HEK293 (cell line): ENCODE data around the gene ASPSCR1.

ENCODE experiments used
- CTCF ChIA-PET: fragments of 350-600 bp; formaldehyde crosslinking; extraction: SDS; loops from one replicate; lab custom pipeline; 2021; ENCODE audit warnings: antibody characterized with exemption; lab: Yijun Ruan, JAX
- POLR2A ChIA-PET: fragments of 300-600 bp; formaldehyde crosslinking; extraction: SDS; loops from one replicate; lab custom pipeline; 2020; ENCODE audit warnings: antibody characterized with exemption, inconsistent platforms; lab: Yijun Ruan, JAX
- H3K27ac ChIP-seq: fragments of 200-500 bp; sonication (Bioruptor generic); 2 replicates; pipeline ENCODE4 v1.5.1; 2014; ENCODE audit warnings: low read depth, low read length, control low read depth, inconsistent platforms; ENCODE audit errors: extremely low read depth
- H3K36me3 ChIP-seq, 2 experiments: fragments of 200-500 bp in 1 of 2; sonication (Bioruptor generic) in 1 of 2; 1 replicate in 1 of 2; 2 replicates in 1 of 2; pipeline ENCODE4 v1.5.1; 2014 to 2017; ENCODE audit warnings: inconsistent platforms in 2 of 2, low read length in 2 of 2; ENCODE audit not compliant: control insufficient read depth in 2 of 2, insufficient read depth in 1 of 2
- H3K4me1 ChIP-seq: fragments of 200-500 bp; sonication (Bioruptor generic); 2 replicates; pipeline ENCODE4 v1.5.1; 2014; ENCODE audit warnings: mild to moderate bottlenecking, low read length, inconsistent platforms; ENCODE audit not compliant: control insufficient read depth, insufficient read depth
- H3K4me3 ChIP-seq: 2 replicates; pipeline ENCODE4 v1.5.1; 2011; ENCODE audit warnings: low read depth, mild to moderate bottlenecking, control low read depth, low read length, moderate library complexity
- H3K9me3 ChIP-seq: fragments of 200-500 bp; sonication (Bioruptor generic); 2 replicates; pipeline ENCODE4 v1.5.1; 2014; ENCODE audit warnings: low read depth, low read length, inconsistent platforms; ENCODE audit not compliant: control insufficient read depth, insufficient read depth
- GLIS1 ChIP-seq: fragments of 450-650 bp; formaldehyde crosslinking; IDR thresholded peaks from 2 replicates; pipeline ENCODE4 v1.5.1; 2016; ENCODE audit warnings: missing biosample characterization, missing genetic modification characterization
- KLF16 ChIP-seq: fragments of 450-650 bp; formaldehyde crosslinking; IDR thresholded peaks from 2 replicates; pipeline ENCODE4 v1.5.1; 2017; ENCODE audit warnings: missing biosample characterization, missing genetic modification characterization
- KLF9 ChIP-seq: fragments of 450-650 bp; formaldehyde crosslinking; IDR thresholded peaks from 2 replicates; pipeline ENCODE4 v1.5.1; 2016; ENCODE audit warnings: missing biosample characterization, missing genetic modification characterization, low read depth
- MYNN ChIP-seq: fragments of 450-650 bp; formaldehyde crosslinking; IDR thresholded peaks from 2 replicates; pipeline ENCODE4 v1.5.1; 2016; ENCODE audit warnings: missing biosample characterization, missing genetic modification characterization, borderline replicate concordance
- ZBTB20 ChIP-seq: fragments of 450-650 bp; formaldehyde crosslinking; IDR thresholded peaks from 2 replicates; pipeline ENCODE4 v1.5.1; 2016; ENCODE audit warnings: missing biosample characterization, missing genetic modification characterization
- ZFP3 ChIP-seq: fragments of 450-650 bp; formaldehyde crosslinking; IDR thresholded peaks from 2 replicates; pipeline ENCODE4 v1.5.1; 2016; ENCODE audit warnings: low read depth, missing biosample characterization, missing genetic modification characterization
- ZIC2 ChIP-seq: fragments of 450-650 bp; formaldehyde crosslinking; IDR thresholded peaks from 2 replicates; pipeline ENCODE4 v1.5.1; 2016; ENCODE audit warnings: missing biosample characterization, missing genetic modification characterization
- ZNF10 ChIP-seq: fragments of 450-650 bp; formaldehyde crosslinking; IDR thresholded peaks from 2 replicates; pipeline ENCODE4 v1.5.1; 2017; ENCODE audit warnings: missing biosample characterization, missing genetic modification characterization
- ZNF23 ChIP-seq: fragments of 450-650 bp; formaldehyde crosslinking; IDR thresholded peaks from 2 replicates; pipeline ENCODE4 v1.5.1; 2016; ENCODE audit warnings: missing biosample characterization, missing genetic modification characterization, borderline replicate concordance
- ZNF423 ChIP-seq: fragments of 450-650 bp; formaldehyde crosslinking; IDR thresholded peaks from 2 replicates; pipeline ENCODE4 v1.5.1; 2016; ENCODE audit warnings: missing biosample characterization, missing genetic modification characterization
- ZNF600 ChIP-seq: fragments of 450-650 bp; formaldehyde crosslinking; IDR thresholded peaks from 2 replicates; pipeline ENCODE4 v1.5.1; 2016; ENCODE audit warnings: missing biosample characterization, missing genetic modification characterization
- ZNF660 ChIP-seq: fragments of 450-650 bp; IDR thresholded peaks from 2 replicates; pipeline ENCODE4 v1.5.1; 2018; ENCODE audit warnings: missing biosample characterization, mild to moderate bottlenecking, missing genetic modification characterization
- ZNF747 ChIP-seq: fragments of 450-650 bp; formaldehyde crosslinking; IDR thresholded peaks from 2 replicates; pipeline ENCODE4 v1.5.1; 2016; ENCODE audit warnings: missing biosample characterization, missing genetic modification characterization
- TF ChIP-seq, protein P1 (sequence below): fragments of 450-650 bp; formaldehyde crosslinking; IDR thresholded peaks from 2 replicates; pipeline ENCODE4 v1.5.1; 2016; ENCODE audit warnings: missing biosample characterization, missing genetic modification characterization, low read depth
- TF ChIP-seq, protein P2 (sequence below): fragments of 450-650 bp; formaldehyde crosslinking; IDR thresholded peaks from 2 replicates; pipeline ENCODE4 v1.5.1; 2016; ENCODE audit warnings: missing biosample characterization, missing genetic modification characterization, borderline replicate concordance
- TF ChIP-seq, protein P3 (sequence below): fragments of 450-650 bp; formaldehyde crosslinking; conservative IDR thresholded peaks from 2 replicates; pipeline ENCODE4 v1.5.1; 2016; ENCODE audit warnings: low read depth, missing biosample characterization, missing genetic modification characterization
- TF ChIP-seq, protein P4 (sequence below): fragments of 450-650 bp; formaldehyde crosslinking; IDR thresholded peaks from 2 replicates; pipeline ENCODE4 v1.5.1; 2017; ENCODE audit warnings: missing biosample characterization, missing genetic modification characterization
- TF ChIP-seq, protein P5 (sequence below): fragments of 450-650 bp; formaldehyde crosslinking; IDR thresholded peaks from 2 replicates; pipeline ENCODE4 v1.5.1; 2016; ENCODE audit warnings: missing biosample characterization, missing genetic modification characterization

Gene ASPSCR1

DNA sequence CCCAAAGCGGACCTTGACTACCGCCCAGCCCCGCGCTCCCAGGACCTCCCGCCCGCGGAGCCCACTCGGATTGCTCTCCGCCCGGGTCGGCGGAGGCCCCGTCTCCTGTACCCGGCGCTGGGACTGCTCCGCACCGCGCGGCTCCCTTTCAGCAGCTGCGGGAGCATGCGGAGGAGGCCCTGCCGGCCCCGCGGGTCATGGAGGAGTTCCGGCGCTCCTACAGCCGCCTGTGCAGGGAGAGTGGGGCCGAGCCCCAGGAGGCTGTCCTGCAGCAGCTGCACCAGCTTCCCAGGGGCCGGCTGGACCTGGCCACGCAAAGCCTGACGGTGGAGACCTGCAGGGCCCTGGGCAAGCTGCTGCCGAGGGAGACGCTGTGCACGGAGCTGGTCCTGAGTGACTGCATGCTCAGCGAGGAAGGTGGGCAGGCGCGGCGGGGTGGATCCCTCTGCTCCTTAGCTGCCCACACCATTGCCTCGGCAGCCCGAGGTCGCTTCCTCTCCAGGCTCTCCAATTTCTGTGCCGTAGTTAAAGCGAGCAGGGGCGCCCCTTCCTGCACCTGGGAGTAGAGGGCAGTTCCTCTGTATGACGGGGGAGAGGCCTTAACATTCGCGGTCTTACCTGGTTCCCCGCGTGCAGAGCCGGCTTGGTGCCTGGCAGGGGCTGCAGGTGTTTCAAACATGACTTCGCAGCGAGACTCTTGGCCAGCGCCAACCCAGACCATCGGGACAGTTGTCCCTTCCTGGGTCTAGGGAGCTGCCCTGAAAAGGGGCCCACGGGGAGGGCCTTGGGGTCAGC lies 46.2 kb downstream of the ASPSCR1 start:
- ChIA-PET CTCF (interaction anchor here (0.6 to 7.6 kb wide), 6 partner anchors 14 to 1053 kb away, joined by 3 to 105 read pairs (median 4); partner anchors contain the start of genes DCXR and NOTUM), POLR2A (interaction anchor here (0.7 to 5.1 kb wide), 22 partner anchors 7 to 321 kb away, joined by 3 to 61 read pairs (median 6); partner anchors contain the start of genes DCXR, FASN, MRPL12 and NPB)
- Histone ChIP-seq H3K9me3 (no peaks in the 10 kb centered on the region), H3K4me1 (peaks cover 11% of the 10 kb centered on the region), H3K27ac (peak overlapping the region; percentile 94), H3K36me3 (peaks cover 0 to 54% of the 10 kb centered on the region in 2 experiments; a peak in 2 of 3 replicates), H3K4me3 (peak overlapping the region; percentile 78)
- no peak for TF ChIP-seq ZNF423 (tag by site-specific recombination)
- TF ChIP-seq, protein P1, sequence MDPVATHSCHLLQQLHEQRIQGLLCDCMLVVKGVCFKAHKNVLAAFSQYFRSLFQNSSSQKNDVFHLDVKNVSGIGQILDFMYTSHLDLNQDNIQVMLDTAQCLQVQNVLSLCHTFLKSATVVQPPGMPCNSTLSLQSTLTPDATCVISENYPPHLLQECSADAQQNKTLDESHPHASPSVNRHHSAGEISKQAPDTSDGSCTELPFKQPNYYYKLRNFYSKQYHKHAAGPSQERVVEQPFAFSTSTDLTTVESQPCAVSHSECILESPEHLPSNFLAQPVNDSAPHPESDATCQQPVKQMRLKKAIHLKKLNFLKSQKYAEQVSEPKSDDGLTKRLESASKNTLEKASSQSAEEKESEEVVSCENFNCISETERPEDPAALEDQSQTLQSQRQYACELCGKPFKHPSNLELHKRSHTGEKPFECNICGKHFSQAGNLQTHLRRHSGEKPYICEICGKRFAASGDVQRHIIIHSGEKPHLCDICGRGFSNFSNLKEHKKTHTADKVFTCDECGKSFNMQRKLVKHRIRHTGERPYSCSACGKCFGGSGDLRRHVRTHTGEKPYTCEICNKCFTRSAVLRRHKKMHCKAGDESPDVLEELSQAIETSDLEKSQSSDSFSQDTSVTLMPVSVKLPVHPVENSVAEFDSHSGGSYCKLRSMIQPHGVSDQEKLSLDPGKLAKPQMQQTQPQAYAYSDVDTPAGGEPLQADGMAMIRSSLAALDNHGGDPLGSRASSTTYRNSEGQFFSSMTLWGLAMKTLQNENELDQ = no peak
- TF ChIP-seq, protein P2, sequence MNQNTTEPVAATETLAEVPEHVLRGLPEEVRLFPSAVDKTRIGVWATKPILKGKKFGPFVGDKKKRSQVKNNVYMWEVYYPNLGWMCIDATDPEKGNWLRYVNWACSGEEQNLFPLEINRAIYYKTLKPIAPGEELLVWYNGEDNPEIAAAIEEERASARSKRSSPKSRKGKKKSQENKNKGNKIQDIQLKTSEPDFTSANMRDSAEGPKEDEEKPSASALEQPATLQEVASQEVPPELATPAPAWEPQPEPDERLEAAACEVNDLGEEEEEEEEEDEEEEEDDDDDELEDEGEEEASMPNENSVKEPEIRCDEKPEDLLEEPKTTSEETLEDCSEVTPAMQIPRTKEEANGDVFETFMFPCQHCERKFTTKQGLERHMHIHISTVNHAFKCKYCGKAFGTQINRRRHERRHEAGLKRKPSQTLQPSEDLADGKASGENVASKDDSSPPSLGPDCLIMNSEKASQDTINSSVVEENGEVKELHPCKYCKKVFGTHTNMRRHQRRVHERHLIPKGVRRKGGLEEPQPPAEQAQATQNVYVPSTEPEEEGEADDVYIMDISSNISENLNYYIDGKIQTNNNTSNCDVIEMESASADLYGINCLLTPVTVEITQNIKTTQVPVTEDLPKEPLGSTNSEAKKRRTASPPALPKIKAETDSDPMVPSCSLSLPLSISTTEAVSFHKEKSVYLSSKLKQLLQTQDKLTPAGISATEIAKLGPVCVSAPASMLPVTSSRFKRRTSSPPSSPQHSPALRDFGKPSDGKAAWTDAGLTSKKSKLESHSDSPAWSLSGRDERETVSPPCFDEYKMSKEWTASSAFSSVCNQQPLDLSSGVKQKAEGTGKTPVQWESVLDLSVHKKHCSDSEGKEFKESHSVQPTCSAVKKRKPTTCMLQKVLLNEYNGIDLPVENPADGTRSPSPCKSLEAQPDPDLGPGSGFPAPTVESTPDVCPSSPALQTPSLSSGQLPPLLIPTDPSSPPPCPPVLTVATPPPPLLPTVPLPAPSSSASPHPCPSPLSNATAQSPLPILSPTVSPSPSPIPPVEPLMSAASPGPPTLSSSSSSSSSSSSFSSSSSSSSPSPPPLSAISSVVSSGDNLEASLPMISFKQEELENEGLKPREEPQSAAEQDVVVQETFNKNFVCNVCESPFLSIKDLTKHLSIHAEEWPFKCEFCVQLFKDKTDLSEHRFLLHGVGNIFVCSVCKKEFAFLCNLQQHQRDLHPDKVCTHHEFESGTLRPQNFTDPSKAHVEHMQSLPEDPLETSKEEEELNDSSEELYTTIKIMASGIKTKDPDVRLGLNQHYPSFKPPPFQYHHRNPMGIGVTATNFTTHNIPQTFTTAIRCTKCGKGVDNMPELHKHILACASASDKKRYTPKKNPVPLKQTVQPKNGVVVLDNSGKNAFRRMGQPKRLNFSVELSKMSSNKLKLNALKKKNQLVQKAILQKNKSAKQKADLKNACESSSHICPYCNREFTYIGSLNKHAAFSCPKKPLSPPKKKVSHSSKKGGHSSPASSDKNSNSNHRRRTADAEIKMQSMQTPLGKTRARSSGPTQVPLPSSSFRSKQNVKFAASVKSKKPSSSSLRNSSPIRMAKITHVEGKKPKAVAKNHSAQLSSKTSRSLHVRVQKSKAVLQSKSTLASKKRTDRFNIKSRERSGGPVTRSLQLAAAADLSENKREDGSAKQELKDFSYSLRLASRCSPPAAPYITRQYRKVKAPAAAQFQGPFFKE (tag by site-specific recombination) = no peak
- TF ChIP-seq, protein P3, sequence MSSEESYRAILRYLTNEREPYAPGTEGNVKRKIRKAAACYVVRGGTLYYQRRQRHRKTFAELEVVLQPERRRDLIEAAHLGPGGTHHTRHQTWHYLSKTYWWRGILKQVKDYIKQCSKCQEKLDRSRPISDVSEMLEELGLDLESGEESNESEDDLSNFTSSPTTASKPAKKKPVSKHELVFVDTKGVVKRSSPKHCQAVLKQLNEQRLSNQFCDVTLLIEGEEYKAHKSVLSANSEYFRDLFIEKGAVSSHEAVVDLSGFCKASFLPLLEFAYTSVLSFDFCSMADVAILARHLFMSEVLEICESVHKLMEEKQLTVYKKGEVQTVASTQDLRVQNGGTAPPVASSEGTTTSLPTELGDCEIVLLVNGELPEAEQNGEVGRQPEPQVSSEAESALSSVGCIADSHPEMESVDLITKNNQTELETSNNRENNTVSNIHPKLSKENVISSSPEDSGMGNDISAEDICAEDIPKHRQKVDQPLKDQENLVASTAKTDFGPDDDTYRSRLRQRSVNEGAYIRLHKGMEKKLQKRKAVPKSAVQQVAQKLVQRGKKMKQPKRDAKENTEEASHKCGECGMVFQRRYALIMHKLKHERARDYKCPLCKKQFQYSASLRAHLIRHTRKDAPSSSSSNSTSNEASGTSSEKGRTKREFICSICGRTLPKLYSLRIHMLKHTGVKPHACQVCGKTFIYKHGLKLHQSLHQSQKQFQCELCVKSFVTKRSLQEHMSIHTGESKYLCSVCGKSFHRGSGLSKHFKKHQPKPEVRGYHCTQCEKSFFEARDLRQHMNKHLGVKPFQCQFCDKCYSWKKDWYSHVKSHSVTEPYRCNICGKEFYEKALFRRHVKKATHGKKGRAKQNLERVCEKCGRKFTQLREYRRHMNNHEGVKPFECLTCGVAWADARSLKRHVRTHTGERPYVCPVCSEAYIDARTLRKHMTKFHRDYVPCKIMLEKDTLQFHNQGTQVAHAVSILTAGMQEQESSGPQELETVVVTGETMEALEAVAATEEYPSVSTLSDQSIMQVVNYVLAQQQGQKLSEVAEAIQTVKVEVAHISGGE (tag by site-specific recombination) = peak; percentile 49
- no peak for TF ChIP-seq ZNF660 (tag by site-specific recombination)
- TF ChIP-seq KLF9 (tag by site-specific recombination) = no peak
- no peak for TF ChIP-seq ZFP3 (tag by site-specific recombination)
- TF ChIP-seq, protein P4, sequence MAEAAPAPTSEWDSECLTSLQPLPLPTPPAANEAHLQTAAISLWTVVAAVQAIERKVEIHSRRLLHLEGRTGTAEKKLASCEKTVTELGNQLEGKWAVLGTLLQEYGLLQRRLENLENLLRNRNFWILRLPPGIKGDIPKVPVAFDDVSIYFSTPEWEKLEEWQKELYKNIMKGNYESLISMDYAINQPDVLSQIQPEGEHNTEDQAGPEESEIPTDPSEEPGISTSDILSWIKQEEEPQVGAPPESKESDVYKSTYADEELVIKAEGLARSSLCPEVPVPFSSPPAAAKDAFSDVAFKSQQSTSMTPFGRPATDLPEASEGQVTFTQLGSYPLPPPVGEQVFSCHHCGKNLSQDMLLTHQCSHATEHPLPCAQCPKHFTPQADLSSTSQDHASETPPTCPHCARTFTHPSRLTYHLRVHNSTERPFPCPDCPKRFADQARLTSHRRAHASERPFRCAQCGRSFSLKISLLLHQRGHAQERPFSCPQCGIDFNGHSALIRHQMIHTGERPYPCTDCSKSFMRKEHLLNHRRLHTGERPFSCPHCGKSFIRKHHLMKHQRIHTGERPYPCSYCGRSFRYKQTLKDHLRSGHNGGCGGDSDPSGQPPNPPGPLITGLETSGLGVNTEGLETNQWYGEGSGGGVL (tag by site-specific recombination) = no peak
- peak; percentile 34; the same call in 1 of the 2 replicates for TF ChIP-seq KLF16 (tag by site-specific recombination)
- peak; percentile 42; the same call in 1 of the 2 replicates for TF ChIP-seq MYNN
- no peak for TF ChIP-seq ZNF23 (tag by site-specific recombination)
- TF ChIP-seq GLIS1 (tag by site-specific recombination) = peak; percentile 7
- TF ChIP-seq, protein P5, sequence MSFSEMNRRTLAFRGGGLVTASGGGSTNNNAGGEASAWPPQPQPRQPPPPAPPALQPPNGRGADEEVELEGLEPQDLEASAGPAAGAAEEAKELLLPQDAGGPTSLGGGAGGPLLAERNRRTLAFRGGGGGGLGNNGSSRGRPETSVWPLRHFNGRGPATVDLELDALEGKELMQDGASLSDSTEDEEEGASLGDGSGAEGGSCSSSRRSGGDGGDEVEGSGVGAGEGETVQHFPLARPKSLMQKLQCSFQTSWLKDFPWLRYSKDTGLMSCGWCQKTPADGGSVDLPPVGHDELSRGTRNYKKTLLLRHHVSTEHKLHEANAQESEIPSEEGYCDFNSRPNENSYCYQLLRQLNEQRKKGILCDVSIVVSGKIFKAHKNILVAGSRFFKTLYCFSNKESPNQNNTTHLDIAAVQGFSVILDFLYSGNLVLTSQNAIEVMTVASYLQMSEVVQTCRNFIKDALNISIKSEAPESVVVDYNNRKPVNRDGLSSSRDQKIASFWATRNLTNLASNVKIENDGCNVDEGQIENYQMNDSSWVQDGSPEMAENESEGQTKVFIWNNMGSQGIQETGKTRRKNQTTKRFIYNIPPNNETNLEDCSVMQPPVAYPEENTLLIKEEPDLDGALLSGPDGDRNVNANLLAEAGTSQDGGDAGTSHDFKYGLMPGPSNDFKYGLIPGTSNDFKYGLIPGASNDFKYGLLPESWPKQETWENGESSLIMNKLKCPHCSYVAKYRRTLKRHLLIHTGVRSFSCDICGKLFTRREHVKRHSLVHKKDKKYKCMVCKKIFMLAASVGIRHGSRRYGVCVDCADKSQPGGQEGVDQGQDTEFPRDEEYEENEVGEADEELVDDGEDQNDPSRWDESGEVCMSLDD (tag by site-specific recombination) = no peak
- no peak for TF ChIP-seq ZNF10
- no peak for TF ChIP-seq ZNF747 (tag by site-specific recombination)
- TF ChIP-seq ZBTB20 (tag by site-specific recombination) = peak; percentile 67; the same call in 1 of the 2 replicates
- peak; percentile 89 for TF ChIP-seq ZNF600 (tag by site-specific recombination)
- peak; percentile 69; the same call in 1 of the 2 replicates for TF ChIP-seq ZIC2 (tag by site-specific recombination)
